Right lobe of liver (tissue), 6 donors: ENCODE results near the gene TTC23L. TPM values are rescaled to one million over a fixed set of nuclear protein-coding genes. Genes with fewer than 3 reads are reported as not detected.

Experiments
- ATAC-seq, 4 donors: fragments of 200-7000 bp; cut with Tn5 transposase; one replicate each; pipeline ENCODE4 v1.9.1; 2020; ENCODE audit warnings: mild to moderate bottlenecking in 4 of 4, moderate library complexity in 4 of 4
- DNase-seq, 3 donors: peaks; one replicate each; pipeline ENCODE4 v3.0.0-alpha.2; 2020
- H3K27ac ChIP-seq, 3 donors: fragments of 200-600 bp; one replicate each; pipeline ENCODE4 v1.8.0; 2022
- H3K27me3 ChIP-seq, 2 donors: fragments of 200-600 bp; one replicate each; pipeline ENCODE4 v1.8.0; 2022
- H3K36me3 ChIP-seq, 4 donors: fragments of 200-600 bp; sonication (generic) in 1 of 4; one replicate each; pipeline versions ENCODE4 v1.5.1 to v1.8.0; 2017 to 2022; ENCODE audit warnings: control low read depth in 1 of 4
- H3K4me1 ChIP-seq, 4 donors: fragments of 200-600 bp; sonication (generic) in 1 of 4; one replicate each; pipeline versions ENCODE4 v1.5.1 to v1.8.0; 2017 to 2022; ENCODE audit warnings: control low read depth in 1 of 4
- H3K4me3 ChIP-seq, 3 donors: fragments of 200-600 bp; one replicate each; pipeline ENCODE4 v1.8.0; 2022
- H3K9me3 ChIP-seq, 4 donors: fragments of 200-600 bp; sonication (generic) in 1 of 4; one replicate each; pipeline versions ENCODE4 v1.5.1 to v1.8.0; 2017 to 2022; ENCODE audit warnings: control low read depth in 1 of 4
- POLR2A ChIP-seq: fragments of 450-650 bp; IDR thresholded peaks from one replicate; pipeline ENCODE4 v1.6.1; 2017; ENCODE audit warnings: antibody characterized with exemption, mild to moderate bottlenecking
- WGBS: methylation state at CpG from one replicate; pipeline ENCODE4 v1.1.6; 2018; ENCODE audit warnings: low coverage, low lambda C conversion rate; ENCODE audit not compliant: insufficient coverage; ENCODE audit errors: missing lambda C conversion rate; 5-methylcytosine and 5-hydroxymethylcytosine counted together
- intact Hi-C, 2 donors: fragments of 100-400 bp; cut with DNase I; formaldehyde crosslinking; loops; one replicate each; pipeline versions ENCODE4 v1.11.2 to v1.14.1; 2022
- total RNA-seq, 6 experiments: library from RNA; depleted of rRNA in 2 of 6; stranded (reverse); fragments of >200 nt in 2 of 6; fragmentation: NEBNext Ultra II Directional in 3 of 6; extraction: Animal tissue kit (Norgen Biotek cat#: 25700) in 3 of 6; gene quantifications; one replicate each; pipeline versions ENCODE4 v1.1.0 to v1.2.4, GENCODE V29; 2016 to 2023
- TF ChIP-seq, protein P1 (sequence below), 4 donors: fragments of 200-600 bp in 3 of 4; fragments of 450-650 bp in 1 of 4; IDR thresholded peaks; one replicate each; pipeline versions ENCODE4 v1.5.1 to v1.8.0; 2016 to 2022; ENCODE audit warnings: antibody characterized with exemption in 4 of 4, mild to moderate bottlenecking in 2 of 4
- donor health status: DM: no; HTN: yes; CAD: no.
- donor health status: DM: no; HTN: no; CAD: no.
- donor health status: DM: no; HTN: no; CAD: no.
- donor health status: DM: no; HTN: yes; CAD: no.
- donor health status: DM: no; HTN: yes; CAD: no.

Gene TTC23L
- total RNA-seq, 6 experiments from 2014 or later: 0.15 to 0.51 TPM; not detected in 4

DNA sequence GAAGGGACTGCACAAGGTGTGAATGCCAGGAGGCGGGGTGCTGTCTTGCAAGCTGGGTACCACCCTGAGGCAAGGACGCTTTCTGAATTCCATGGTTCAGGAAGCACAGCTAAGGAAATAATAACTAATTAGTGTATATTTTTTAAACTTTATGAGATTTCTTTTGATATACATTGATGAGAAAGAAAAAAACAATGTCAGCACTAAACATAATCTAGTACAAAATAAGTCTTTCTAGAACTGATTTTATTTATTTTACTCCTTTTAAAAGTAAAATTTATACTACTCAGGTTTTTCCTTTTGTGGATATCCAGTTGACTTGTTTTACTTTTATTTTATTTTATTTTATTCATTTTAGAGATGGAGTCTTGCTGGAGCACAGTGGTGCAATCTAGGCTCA lies 94.0 kb downstream of the TTC23L start:
- intact Hi-C loops: no loop called here
- H3K9me3 ChIP-seq: no peaks in the 10 kb centered on the region
- 100% methylated on average over 2 of the region's 2 CpGs for WGBS
- DNase-seq (no peak), ATAC-seq (no peak)
- no peak overlapping the region for H3K4me3 ChIP-seq
- peaks cover 0 to 17% (median 8%) of the 10 kb centered on the region in 4 donors for H3K4me1 ChIP-seq
- no peak overlapping the region for H3K27ac ChIP-seq
- peaks cover 0 to 25% (median 9%) of the 10 kb centered on the region in 4 donors for H3K36me3 ChIP-seq
- no peak for TF ChIP-seq POLR2A
- TF ChIP-seq, protein P1, sequence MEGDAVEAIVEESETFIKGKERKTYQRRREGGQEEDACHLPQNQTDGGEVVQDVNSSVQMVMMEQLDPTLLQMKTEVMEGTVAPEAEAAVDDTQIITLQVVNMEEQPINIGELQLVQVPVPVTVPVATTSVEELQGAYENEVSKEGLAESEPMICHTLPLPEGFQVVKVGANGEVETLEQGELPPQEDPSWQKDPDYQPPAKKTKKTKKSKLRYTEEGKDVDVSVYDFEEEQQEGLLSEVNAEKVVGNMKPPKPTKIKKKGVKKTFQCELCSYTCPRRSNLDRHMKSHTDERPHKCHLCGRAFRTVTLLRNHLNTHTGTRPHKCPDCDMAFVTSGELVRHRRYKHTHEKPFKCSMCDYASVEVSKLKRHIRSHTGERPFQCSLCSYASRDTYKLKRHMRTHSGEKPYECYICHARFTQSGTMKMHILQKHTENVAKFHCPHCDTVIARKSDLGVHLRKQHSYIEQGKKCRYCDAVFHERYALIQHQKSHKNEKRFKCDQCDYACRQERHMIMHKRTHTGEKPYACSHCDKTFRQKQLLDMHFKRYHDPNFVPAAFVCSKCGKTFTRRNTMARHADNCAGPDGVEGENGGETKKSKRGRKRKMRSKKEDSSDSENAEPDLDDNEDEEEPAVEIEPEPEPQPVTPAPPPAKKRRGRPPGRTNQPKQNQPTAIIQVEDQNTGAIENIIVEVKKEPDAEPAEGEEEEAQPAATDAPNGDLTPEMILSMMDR (IDR thresholded peaks at IDR 0.05): no peak
- H3K27me3 ChIP-seq: no peaks in the 10 kb centered on the region

DNA sequence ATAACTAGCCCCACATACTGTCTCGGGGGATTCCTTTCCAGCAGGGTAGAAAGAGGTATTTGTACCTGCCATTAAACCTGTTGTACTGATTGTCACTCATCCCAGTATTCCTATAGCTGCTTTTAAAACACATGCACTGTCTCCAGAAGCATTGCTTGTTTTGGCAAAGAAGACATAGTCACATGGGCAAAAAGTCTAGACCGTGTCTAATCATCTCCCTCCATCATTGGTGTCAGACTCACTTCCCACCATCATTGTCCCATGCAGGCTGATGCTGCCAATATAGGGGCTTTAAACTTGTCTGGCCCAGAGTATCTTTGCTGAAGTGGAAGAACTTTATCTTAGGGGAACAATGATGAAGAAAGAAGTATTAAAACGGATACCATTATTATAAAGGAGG lies 103.0 kb downstream of the TTC23L start:
- Histone ChIP-seq H3K9me3 (no peaks in the 10 kb centered on the region), H3K4me1 (no peaks in the 10 kb centered on the region), H3K27ac (no peak overlapping the region), H3K36me3 (peaks cover 0 to 77% (median 23%) of the 10 kb centered on the region in 4 donors), H3K27me3 (no peaks in the 10 kb centered on the region), H3K4me3 (no peak overlapping the region)
- no peak for DNase-seq
- TF ChIP-seq POLR2A: no peak
- TF ChIP-seq, protein P1 (IDR thresholded peaks at IDR 0.05): no peak
- no peak for ATAC-seq
- intact Hi-C loops: no loop called here
- 59% methylated on average over 2 of the region's 3 CpGs for WGBS

DNA sequence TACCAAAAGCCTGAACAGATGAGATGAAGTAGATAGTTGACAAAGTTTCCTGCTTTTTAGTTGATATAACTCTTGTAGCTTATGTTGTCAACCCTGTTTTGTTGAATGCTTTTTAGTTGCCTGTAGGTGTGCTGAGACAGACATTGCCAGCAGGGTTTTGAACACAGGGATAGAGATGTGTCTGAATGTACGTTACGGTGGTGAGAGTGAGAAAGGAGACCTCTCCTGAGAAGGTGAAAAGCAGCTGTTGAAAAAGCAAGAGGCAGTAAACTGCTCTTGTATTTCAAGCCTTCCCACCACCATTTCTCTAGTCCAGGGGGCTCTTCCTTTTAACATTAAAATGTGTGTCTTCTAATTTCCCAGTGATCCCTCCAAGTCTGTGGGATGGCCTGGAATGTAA lies 105.1 kb downstream of the TTC23L start:
- no peaks in the 10 kb centered on the region for H3K9me3 ChIP-seq
- whole genome bisulfite sequencing: 94% methylated on average over 2 of the region's 2 CpGs
- H3K4me3 ChIP-seq: no peak overlapping the region
- intact Hi-C loops: no loop called here
- ATAC-seq (no peak), DNase-seq (no peak)
- H3K27me3 ChIP-seq: no peaks in the 10 kb centered on the region
- H3K4me1 ChIP-seq: no peaks in the 10 kb centered on the region
- H3K27ac ChIP-seq: no peak overlapping the region
- TF ChIP-seq, protein P1 (IDR thresholded peaks at IDR 0.05): no peak
- no peak for TF ChIP-seq POLR2A
- peaks cover 0 to 58% (median 10%) of the 10 kb centered on the region in 4 donors for H3K36me3 ChIP-seq

DNA sequence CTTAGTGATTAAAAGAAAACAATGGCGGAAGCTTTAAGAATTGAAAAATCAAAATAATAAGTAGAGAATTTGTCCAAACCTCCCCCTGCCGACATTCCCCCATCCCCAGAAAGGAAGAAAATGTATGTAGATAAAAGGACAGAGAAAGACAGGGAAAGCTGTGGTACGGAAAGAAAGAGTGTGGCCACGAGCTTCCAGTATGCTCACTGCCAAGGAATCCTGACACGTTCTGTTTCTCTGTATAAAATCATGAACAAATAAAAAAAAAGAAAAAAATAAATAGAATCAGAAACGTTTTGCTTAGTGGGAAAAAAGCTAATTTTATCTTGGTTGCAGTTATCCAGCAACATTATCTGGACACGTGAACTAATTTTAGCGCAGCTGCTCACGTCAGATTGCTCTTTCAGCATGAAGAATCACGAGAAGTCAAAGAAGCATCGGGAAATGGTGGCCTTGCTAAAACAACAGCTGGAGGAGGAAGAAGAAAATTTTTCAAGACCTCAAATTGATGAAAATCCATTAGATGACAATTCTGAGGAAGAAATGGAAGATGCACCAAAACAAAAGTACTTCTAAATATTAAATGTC lies 105.6 kb downstream of the TTC23L start:
- no peaks in the 10 kb centered on the region for H3K4me1 ChIP-seq
- intact Hi-C loops: no loop called here
- no peaks in the 10 kb centered on the region for H3K27me3 ChIP-seq
- DNase-seq: no peak
- H3K9me3 ChIP-seq: no peaks in the 10 kb centered on the region
- no peak overlapping the region for H3K4me3 ChIP-seq
- ATAC-seq: no peak
- peaks cover 0 to 61% (median 9%) of the 10 kb centered on the region in 4 donors for H3K36me3 ChIP-seq
- TF ChIP-seq POLR2A: no peak
- TF ChIP-seq, protein P1 (IDR thresholded peaks at IDR 0.05): no peak
- H3K27ac ChIP-seq: no peak overlapping the region
- WGBS: 84% methylated on average over 11 of the region's 11 CpGs

Other genes starting within 250 kb of the TTC23L start
- 10 to 100 TPM; 11.9 to 30.8 (median 20.8) TPM for gene RAI14, start 182.8 kb upstream of the TTC23L start, total RNA-seq
- 1 to 10 TPM; 4.7 to 9.0 (median 6.2) TPM for gene RAD1, start 76.3 kb downstream of the TTC23L start, total RNA-seq
- 1 to 10 TPM; 4.9 to 9.4 (median 8.1) TPM for gene BRIX1, start 76.5 kb downstream of the TTC23L start, total RNA-seq
- 10 to 100 TPM; 13.3 to 23.9 (median 20.2) TPM for gene DNAJC21, start 90.4 kb downstream of the TTC23L start, total RNA-seq
- 10 to 100 TPM; 24.7 to 88.2 (median 55.8) TPM for gene AGXT2, start 208.8 kb downstream of the TTC23L start, total RNA-seq